Activated CD4-positive, alpha-beta T cell treated with anti-CD3 and anti-CD28 coated beads for 48 hours (primary cell): ENCODE results near the gene SGIP1.

ENCODE experiments used
- DNase-seq: peaks from one replicate; pipeline ENCODE4 v3.0.0-alpha.2; 2020

SGIP1 gene

DNA sequence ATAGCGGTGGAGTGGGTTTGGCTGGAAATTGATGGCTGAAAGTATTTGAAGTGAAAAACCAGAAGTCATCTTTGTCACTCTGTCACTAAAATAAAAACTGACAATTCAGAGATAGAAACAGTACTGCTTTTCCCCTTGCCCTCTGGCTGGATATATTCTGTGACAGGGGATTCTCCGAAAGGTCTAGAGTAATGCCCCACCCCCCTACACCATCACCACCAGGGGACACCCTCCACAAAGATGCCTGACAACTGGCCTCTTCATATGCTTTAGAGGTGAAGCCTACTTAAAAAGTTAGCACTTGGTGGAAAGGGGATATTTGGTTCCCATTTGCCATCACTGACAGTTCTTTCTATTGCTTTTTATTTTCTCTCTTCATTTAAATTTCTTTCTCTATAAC lies 73.5 kb downstream of the SGIP1 start:
- no peak for DNase-seq

DNA sequence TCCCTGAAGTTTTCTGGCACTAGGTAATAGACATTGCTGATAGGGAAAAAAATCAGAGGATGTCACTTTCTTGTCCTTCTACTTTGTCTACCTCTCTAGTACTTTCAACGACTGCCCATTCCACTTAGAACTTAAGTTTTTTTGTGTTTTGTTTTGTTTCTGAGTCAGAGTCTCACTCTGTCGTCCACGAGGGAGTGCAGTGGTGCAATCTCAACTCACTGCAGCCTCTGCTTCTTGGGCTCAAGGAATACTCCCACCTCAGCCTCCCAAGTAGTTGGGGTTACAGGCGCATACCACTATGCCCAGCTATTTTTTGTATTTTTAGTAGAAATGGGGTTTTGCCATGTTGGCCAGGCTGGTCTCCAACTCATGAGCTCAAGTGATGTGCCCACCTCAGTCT lies 79.2 kb downstream of the SGIP1 start:
- no peak for DNase-seq

DNA sequence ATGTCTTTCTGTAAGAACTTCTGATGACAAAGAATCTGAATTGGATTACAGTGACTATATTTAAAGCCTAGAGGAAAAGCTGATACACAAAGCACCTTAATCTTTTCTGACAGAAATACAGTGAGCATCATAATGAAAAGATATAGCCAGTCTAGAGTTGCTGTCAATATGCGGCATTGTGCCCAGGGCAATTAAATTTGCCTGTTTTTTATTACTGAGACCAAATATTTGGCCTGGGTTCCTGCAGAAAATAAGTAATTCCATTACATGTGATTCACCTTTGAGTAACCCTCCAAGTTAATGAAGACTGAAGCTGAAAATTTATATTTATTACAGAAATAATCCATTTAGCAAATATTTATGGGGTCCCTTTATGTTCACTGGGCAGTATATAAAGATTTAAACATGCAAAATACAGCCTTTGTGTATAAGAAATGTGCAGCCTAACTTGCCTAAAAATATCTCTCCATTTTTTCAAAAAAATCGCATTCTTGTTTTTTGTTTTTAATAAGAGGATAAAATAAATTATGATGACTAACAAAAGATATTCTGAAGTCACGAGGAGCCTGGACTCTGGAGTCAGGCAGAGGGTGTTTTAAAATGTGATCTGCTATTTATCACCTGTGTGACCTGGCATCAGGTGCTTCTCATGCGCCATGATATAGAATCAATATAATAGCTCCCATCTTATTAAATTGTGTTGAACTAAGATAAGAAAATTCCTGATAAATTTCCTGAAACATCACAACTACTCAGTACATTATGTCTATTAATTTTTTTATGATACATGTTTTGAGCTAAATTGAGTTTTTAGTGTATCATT lies 83.6 kb downstream of the SGIP1 start:
- DNase-seq: no peak

DNA sequence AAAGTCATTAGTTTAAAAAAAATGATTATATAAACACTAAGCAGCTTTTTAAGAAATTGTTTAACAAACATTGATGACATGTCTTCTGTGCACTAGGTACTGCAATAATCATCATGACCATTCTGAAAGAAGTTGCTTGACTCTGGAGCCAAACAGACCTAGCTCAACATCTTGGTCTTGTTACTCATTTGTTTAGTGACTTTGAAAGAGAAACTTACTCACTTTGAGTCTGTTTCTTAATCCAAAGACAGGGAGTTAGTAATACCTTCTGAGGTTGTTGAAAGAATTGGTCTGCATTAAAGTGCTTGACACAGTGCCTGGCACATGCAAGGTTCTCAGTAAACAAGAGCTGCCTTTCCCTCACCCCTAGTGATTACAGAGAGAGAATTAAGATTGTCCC lies 84.4 kb downstream of the SGIP1 start:
- DNase-seq: no peak

DNA sequence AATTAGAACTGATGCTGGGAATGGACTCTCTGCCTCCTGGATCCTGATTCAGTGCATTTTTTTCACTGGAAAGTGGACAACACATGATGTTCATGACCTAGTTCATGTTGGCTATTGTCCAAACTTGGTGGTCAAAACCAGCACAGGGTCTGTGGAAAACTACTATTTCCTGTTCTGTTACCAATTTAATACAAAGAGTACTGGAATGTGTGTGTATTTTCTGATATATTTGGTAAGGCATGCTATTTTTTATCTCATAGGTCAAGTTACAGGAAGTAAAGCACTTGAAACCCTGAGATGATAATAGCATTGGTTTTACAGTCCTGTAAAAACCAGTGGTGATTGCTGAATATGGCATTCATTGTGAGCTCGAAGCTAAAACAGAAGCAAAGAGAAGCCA lies 89.9 kb downstream of the SGIP1 start:
- no peak for DNase-seq

DNA sequence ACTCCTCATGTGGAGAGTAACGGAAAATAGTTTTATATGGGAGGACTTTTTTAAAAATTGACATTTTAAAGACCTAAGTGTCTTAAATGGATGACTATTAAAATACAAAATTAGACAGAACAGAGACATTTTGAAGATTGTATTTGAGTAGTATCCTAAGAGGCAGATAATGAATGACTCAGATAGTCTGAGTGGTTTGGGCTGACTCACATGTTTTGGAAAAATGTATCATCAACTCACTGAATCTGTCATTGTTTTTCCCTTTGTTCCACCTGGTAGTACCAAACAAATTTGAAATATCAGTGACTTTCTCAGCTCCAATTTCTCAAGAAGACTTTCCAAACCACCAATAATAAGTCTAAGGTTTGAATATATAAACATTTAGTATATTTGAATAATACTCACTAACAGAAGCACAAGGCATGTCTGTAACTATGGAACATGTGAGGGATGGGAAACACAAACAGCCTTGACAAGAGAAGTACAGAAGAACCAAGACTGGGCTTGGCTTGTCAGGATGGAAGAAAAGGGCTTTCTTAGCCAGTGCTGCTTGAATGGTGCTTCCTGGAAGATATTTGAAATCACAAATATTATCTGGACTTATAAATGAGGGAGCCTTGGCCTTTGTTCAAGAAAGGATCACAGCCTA lies 90.6 kb downstream of the SGIP1 start:
- DNase-seq: no peak

DNA sequence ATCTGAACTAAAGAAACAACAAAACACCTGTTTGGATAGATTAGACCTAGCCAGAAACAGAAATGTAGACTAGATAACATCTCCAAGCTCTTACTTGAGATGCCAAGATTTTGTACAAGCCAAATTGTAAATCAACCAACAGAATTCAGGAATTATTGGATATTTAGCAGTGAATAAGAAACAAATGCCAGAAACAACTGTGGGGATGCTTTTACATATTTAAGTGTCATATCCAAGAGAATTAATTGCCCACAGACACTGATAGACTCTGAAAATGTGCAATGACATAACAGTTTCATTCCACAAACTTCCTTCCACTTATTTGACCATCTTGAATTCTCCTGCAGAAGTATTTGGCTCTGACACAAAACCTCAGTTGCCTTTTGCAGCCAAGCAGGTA lies 92.3 kb downstream of the SGIP1 start:
- DNase-seq: no peak

DNA sequence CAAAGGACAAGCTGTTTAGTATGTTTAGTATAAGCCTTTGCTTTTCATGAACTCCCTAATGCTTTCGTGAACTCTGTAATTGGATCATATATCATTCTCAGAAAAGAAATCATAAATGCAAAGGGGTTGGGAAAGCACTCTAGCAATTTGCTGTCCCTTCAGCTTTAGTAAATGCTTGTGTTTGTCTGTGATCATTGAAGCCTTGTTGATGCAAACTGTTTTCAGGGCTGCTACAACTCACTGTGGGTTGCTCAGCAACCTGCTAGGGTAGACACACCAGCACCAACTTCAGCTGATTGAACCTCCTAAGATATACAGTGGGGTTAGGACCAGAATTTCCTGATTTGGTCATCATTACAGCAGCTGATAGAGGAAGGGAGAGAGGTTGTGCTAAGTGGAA lies 95.0 kb downstream of the SGIP1 start:
- no peak for DNase-seq

DNA sequence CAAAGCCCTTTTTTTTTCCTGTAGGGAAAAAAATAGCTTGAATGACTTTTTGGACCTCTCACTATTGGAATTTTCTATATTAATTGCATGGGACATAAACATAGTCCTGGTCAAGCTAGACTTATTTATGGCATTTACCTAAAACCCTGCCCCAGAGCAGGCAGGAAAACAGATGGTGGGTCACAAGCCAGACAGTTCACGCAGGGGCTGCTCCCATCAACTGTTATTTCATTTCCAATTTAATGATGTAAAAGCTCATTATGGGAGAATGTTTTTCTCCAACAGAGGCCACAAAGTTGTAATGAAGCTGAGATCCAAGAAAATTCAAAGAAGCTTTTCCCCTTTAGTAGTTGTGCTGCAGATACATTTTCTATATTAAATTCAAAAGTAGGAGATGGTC lies 99.2 kb downstream of the SGIP1 start:
- DNase-seq: no peak

DNA sequence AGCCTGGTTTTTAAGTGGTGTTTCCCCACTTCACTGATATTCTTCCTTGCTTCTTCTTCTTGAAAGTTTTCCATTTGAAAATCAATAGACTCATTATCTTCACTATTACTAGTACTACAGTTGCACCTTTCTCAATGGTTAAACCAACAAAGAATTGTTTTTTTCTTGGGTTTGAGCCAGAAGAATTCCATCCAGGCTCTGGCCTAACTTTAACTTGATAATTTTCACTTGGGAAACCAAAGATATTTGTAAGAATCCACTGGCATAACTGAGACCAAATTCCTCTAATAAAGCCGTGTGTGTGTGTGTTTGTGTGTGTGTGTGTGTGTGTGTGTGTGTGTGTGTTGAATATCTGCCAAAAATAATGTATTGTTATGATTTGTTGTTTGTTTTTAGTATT lies 103.2 kb downstream of the SGIP1 start:
- DNase-seq: no peak

DNA sequence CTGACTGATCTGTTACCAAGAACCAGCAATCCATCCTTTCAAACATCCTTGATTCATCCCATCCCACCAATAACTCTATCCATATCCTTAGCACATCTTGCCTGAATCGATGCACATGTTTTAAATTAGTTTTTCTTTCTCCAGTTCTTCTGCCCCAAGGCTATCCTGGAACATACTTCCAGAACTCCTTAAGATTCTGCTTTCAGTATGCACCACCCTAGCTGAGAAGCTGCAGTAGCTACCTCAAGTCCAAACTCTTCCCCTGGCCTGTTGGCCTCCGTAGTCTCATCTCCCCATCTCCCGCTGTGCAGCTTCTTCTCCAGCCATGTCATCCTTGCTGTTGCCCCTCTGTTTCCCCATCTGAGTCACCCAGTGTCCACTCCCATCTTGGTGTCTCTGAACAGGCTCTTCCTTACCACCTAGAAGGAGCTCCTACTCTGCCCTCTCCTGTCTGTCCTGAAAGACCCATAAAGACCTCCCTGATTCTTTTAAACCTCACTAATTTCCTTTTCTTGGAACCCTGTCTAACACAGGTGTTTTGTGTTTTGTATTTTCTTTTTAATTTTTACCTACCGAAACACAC lies 108.0 kb downstream of the SGIP1 start:
- no peak for DNase-seq

DNA sequence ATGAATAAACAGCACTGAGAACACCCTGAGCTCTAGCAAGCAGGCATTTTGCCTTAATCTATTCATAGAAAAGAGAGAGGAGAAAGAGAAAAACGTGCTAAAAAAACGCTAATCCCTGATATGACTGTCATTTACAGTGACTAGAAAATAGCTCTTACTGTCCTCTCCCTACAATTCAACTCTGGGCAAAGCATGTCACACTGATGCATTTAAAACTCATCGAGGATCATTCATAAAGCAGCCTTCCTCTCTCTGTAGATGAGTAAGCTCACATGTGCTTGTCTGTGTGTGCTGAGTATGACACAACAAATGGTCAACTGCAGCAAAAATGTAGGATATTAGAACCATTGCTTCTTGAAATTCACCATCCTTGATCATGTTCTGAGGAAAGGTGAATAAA lies 109.0 kb downstream of the SGIP1 start:
- DNase-seq: no peak

DNA sequence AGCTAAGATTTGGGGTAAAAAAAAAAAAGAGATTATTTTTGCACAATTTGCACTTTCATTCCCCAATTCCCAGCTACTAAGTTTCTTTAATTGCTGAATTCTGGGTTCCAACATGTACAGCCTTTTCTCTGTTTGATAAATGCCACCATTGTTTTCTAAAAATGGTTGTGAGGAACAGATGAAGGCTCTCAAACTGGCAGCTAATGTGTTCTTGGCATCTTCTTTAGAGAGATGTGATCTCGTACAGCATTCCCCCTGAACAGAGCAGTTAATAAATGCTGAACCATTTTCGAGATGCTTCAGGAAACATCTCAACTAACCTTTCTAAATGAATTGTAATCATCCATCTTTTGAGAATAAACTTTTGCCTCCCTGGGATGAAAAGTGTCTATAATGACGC lies 110.4 kb downstream of the SGIP1 start:
- DNase-seq: no peak

DNA sequence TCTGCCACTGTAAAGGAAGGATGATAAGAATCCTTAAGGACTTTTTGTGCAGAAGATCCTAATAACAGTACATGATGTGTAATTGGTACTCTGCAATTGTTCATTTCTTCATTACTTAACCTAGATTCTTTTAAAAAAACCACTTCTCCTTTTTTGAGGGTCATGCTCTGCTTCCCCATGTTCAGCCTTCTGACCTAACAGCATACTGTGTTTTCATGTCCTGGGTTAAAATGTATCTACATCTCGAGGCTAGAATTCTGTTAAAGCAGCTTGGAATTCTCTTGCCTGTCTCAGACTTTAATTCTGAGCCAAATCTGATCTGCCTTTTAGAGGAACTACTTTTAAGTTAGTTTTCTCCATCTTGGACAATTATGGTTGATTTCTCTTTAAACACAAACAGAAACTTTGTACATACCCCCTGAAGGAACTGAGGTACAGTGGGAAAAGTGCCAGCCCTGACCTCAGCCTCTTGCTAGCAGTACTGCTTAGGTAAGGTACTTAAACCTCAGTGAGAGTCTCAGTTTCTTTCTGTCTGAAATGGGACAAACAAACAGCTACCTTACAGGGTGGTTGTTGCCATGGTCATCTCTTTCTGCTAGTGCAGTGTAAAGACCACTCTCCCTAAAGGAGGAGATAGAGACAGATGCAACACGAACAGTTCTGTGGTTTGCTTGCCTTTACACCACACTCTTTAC lies 115.1 kb downstream of the SGIP1 start:
- DNase-seq: no peak

DNA sequence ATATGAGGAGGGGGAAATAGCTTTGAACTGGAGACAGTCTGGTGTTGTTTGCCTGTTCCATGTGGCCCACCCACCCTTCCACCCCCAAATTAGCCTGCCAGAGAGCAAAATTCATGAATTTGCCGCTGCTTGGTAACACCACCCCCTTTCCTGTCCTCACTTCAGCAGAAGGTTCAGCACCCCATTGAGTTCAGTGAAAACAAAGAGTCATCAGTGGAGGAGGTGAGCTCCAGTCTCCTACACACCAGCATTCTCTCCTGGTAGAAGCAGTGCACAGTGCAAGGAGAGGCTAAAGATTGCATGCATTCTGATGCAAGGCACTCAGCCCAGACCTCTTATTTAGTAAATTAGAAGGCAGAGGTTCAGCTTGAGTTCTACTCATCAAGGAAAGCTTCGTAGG lies 118.6 kb downstream of the SGIP1 start:
- no peak for DNase-seq

DNA sequence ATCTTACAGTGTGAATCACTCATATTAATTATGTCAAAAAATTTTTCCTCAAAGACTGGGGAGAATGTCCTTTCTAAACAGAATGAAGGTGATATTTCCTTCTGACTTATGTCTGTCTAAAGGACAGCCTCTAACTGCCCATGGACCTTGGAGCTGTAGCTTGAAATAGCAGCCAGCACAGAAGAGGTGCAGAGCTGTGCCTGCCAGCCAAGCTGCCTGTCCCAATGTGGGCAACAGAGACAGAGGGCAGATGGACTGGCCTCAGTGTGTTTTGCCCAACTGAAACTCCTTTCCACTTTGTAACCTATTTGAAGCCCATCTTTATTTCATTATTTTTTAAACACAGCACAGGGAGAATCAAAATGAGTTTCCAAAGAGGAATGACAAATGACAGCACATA lies 120.7 kb downstream of the SGIP1 start:
- DNase-seq: no peak

DNA sequence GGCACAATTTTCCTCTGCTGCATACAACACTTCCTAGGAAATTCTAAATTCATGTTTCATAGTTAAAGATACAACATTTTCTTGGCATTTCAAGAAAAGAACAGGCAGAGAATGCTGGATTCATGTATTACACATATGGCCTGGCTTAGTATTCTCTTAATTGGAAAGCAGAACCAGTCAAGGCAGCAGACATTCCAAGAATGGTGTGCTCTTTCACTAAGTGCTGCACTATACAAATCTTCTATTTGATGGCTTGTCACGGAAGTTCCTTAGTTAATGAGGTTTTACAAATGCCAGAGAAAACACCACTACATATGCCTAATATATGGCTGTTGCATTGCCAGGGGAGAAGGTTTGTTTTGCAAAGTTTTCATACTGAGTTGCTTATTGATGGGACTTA lies 137.5 kb downstream of the SGIP1 start:
- no peak for DNase-seq

DNA sequence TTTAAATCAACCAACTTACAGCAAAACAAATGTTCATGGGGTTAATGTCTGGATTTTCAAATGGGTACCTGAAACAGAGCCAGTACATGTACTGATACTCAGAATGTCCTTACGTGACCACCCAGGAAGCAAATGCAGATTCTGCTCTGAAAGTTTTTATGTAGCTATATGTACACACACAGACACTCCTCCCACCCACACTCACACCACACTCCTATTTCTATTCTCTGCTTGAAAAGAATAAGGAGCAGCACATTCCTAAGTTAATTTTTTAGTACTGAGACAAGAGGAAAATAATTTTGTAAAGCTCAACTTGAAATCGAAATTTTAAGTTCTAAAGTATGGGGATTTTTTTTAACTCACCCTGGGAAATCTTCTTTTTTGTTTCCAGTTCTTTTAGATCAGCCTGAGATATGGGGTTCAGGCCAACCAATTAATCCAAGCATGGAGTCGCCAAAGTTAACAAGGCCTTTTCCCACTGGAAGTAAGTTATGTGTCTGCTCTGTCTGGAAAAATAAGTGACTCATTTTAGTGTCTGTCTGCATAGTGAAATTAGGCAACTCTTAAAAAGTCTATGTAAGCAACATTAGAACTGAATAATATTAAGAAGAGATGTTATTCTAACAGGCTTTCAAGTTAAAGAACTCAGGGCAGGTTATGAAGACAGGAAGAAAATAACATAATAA lies 142.8 kb downstream of the SGIP1 start:
- DNase-seq: no peak

DNA sequence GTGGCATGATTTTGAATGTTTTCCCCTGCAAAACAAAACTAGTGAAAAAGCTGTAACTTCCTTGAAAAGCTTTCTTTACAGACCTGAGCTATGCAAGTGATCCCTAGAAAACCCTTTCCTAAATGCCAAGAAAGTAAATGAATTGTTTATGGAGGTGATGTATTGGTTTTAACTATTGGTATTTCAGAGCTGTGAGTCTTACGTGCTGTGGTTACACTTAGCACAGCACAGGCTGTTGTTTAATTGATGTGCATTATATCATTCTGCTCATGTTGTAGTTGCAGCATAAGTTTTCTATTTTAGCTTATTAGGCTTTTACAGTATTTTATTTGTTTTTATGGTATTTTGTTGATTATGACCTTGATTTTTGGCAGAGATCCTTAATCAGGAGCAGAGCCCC lies 144.2 kb downstream of the SGIP1 start:
- DNase-seq: no peak

DNA sequence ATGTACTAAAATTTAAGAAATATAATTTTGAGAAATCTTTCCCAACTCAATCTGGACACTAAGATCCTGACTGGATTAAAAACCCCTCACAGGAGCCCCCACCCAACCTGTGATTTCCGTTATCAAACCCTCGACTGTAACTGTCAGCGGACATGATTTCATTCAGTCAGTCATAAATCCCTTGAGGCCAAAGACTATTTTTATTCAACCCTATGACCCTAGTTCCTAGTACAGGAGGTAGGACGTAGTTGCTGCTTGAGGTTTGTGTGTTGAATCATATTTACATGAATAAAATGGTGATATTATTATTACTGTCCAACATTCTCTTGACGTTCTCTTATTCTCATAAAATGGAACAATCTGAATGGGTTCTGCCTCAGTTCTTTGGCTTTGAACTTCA lies 145.2 kb downstream of the SGIP1 start:
- no peak for DNase-seq

DNA sequence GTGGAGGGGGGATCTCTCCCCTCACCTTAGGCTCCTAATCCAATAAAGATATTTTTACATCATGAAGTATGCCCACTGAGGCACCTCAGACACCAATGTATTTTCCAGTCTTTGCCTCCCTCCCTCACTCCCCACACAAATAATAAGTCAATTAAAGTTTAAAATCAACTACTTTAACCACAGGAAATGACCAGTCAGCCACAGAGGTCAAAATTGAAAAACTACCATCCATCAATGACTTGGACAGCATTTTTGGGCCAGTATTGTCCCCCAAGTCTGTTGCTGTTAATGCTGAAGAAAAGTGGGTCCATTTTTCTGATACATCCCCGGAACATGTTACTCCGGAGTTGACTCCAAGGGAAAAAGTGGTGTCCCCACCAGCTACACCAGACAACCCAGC lies 147.7 kb downstream of the SGIP1 start:
- no peak for DNase-seq

DNA sequence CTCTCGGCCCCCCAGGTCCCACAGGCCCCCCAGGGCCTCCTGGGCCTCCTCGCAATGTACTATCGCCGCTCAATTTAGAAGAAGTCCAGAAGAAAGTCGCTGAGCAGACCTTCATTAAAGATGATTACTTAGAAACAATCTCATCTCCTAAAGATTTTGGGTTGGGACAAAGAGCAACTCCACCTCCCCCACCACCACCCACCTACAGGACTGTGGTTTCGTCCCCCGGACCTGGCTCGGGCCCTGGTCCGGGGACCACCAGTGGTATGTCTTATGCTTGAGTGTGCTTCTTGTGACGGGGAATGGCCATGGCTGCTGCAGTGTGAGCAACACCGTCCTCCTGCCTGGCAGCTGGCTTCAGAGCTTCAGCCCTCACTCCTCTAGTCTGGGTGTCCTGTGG lies 148.2 kb downstream of the SGIP1 start:
- DNase-seq: no peak

DNA sequence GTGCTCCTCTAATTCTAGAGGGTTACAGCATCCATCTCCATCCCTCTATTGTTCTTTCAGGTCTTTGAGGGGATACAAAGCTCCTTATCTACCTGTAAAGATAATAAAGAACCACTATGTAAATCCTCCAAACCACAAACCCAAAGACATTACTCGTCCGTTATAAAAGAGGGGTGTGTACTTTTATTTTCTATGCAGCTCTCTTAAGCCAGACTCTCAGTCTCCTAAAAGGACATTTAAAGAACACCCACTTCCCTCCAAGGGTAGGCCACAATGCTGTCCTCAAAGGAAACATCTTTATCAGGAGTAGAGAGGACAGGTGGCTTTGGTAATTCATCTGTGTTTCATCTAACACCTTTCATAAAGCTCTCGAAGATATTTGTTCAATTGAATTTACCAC lies 150.4 kb downstream of the SGIP1 start:
- no peak for DNase-seq
